SW 1271 (cell line): ENCODE data around the gene SLAMF8.

Experiments
- DNase-seq, 2 experiments: peaks; one replicate each; lab custom pipeline; 2025; lab: John Stamatoyannopoulos, UW

SLAMF8 gene

GRCh38 chr1:159821171-159821867 lies 5.4 kb upstream of the SLAMF8 start:
- no peak for DNase-seq

GRCh38 chr1:159823406-159823805 lies 3.3 kb upstream of the SLAMF8 start:
- no peak for DNase-seq

- no peak for DNase-seq
Measured at GRCh38 chr1:159825564-159825963, 1.1 kb upstream of the SLAMF8 start.

- DNase-seq, result no peak
Measured at GRCh38 chr1:159827102-159827490, 423 bp downstream of the SLAMF8 start.

DNA sequence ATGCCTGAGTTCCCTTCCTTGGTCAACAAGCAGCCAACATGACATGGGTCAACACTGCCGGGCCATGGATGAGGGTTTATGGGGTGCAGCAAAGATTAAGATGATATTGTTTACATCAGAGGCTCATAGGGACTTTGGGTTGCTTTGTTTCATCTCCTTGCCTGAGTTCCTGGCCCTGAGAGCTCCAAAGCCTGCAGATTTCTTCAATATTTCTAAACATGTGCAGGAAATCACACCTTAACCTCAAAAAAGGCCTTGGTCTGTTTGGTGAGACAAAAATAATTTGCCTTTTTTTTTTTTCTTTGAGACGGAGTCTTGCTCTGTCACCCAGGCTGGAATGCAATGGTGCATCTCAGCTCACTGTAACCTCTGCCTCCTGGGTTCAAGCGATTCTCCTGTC lies 876 bp downstream of the SLAMF8 start:
- no peak for DNase-seq

DNA sequence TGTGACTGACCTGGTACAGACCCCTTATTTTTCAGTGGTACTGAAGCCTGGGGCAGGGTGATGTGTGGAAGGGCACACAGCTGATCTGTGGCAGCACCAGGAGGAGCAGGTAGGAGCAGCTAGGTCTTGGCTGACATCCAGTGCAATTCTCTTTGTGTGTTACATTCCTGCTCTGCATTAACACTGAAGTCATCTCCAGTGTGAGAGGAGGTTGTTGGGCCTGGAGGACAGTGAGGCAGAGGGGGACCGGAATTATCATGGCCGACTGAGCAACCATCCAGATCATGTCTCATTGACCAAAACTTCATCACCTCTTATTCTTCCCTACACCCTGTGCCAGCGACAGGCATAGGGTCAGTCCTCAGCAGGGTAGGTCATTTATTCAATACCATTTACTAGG lies 1.5 kb downstream of the SLAMF8 start:
- DNase-seq, result no peak

- no peak for DNase-seq
Measured at GRCh38 chr1:159828581-159829272, 2.1 kb downstream of the SLAMF8 start.

- DNase-seq, result no peak
Measured at GRCh38 chr1:159829273-159829634, 2.6 kb downstream of the SLAMF8 start.

- DNase-seq, result no peak
Measured at GRCh38 chr1:159829822-159830465, 3.3 kb downstream of the SLAMF8 start.

GRCh38 chr1:159830722-159831121 lies 4.0 kb downstream of the SLAMF8 start:
- DNase-seq, result no peak

- no peak for DNase-seq
Measured at GRCh38 chr1:159831412-159832141, 4.9 kb downstream of the SLAMF8 start.

- DNase-seq, result no peak
Measured at GRCh38 chr1:159832309-159832708, 5.6 kb downstream of the SLAMF8 start.

DNA sequence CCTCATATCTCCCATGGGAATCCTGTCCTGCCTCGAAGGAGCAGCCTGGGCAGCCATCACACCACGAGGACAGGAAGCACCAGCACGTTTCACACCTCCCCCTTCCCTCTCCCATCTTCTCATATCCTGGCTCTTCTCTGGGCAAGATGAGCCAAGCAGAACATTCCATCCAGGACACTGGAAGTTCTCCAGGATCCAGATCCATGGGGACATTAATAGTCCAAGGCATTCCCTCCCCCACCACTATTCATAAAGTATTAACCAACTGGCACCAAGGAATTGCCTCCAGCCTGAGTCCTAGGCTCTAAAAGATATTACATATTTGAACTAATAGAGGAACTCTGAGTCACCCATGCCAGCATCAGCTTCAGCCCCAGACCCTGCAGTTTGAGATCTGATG lies 8.7 kb downstream of the SLAMF8 start:
- no peak for DNase-seq

GRCh38 chr1:159835862-159836525 lies 9.3 kb downstream of the SLAMF8 start:
- no peak for DNase-seq

DNA sequence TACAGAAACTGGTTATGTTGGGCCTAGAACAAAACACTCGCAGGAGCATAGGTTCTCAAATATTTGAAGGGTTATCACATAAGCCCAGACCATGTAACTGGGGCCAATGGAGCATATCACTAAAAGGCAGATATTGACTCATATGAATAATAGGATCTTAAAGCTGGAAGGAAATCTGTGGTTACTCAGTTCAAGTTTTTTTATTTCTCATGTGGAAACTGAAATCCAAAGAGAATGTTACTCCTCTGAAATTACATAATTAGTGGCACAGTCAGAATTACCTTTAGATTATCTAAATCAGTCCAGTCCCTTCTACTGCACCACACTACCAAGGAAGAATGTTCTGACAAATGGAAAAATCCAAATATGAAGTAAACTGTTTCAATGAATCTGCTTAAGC lies 12.0 kb downstream of the SLAMF8 start:
- DNase-seq, result no peak

- no peak for DNase-seq
Measured at GRCh38 chr1:159839116-159839849, 12.6 kb downstream of the SLAMF8 start.

DNA sequence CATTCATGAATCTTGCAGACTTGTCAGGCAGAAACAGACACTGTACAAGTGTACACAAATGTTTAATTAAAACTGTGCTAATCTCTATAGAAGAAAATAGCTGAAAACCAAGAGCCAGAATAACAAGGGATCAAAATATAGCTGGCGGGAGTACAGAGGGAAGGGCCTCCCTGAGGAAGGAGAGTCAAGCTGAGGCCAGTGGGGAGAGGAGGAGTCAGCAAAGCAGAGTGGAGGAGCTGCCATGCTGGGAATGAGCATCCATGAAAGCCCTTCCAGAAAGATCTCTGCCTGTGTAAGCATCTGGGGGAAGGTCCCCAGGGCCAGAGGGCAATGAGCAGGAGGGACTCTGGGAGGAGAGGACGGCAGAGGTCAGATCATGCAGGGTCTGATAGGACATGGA lies 15.1 kb downstream of the SLAMF8 start:
- no peak for DNase-seq

GRCh38 chr1:159843459-159843858 lies 16.8 kb downstream of the SLAMF8 start:
- DNase-seq, result no peak

GRCh38 chr1:159845751-159846629 lies 19.3 kb downstream of the SLAMF8 start:
- no peak for DNase-seq

GRCh38 chr1:159847231-159847630 lies 20.6 kb downstream of the SLAMF8 start:
- no peak for DNase-seq
